ENCODE measurements around the gene CBLN3. TPM values are rescaled to one million over a fixed set of nuclear protein-coding genes. Genes with fewer than 3 reads are reported as not detected.

Gene CBLN3
- total and polyA plus RNA-seq, 11 donors: 0.38 to 4.9 (median 0.80) TPM

DNA sequence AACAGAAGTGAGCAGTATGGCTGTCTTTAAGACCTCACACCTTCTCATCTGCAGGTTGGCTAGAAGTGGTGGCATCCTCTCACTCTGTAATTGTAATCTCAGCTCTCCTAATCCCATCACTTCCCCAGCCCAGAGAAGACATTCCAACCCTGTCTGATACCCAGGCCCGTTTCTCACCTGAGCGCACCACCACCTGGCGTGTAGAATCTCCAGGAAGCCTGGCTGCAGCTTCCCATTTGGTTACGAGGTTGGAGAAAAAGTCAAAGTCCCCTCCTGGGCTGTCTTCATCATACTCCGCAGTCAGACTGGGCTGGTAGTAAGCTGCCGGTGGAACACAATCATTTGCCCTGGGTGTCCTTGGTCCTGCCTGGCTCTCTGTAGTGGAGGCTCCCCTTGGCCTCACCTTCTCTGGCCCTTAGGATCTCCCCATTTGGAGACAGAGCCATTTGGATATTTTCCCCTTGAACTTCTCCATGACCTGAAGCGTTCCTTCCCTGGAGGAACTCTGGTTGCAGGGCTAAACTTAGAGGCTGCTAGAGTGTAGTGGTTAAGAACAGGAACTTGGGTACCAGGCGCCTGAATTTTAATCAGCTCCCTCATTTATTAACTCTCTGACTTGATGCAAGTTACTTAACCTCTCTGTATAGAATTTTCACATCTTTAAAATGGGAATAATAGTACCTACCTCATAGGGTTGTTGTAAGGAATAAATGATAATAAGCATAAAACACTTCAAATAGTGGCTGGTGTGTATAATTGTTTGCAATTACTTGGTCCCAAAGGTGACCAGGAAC, 11.3 kb upstream of the CBLN3 start:
- Histone ChIP-seq H3K9me3 (no peaks in the 10 kb centered on the region), H3K27ac (peak overlapping the region in 5 of 12 donors; percentile 94 to 100 (median 99)), H3K36me3 (peaks cover 0 to 58% (median 46%) of the 10 kb centered on the region in 9 donors), H3K4me3 (no peak overlapping the region), H3K27me3 (no peaks in the 10 kb centered on the region), H3K4me1 (peaks cover 0 to 65% (median 54%) of the 10 kb centered on the region in 12 donors)
- intact Hi-C loops (cut with DNase I): no loop called here
- no peak for TF ChIP-seq POLR2A (IDR thresholded peaks at IDR 0.05)
- TF ChIP-seq, protein P1, sequence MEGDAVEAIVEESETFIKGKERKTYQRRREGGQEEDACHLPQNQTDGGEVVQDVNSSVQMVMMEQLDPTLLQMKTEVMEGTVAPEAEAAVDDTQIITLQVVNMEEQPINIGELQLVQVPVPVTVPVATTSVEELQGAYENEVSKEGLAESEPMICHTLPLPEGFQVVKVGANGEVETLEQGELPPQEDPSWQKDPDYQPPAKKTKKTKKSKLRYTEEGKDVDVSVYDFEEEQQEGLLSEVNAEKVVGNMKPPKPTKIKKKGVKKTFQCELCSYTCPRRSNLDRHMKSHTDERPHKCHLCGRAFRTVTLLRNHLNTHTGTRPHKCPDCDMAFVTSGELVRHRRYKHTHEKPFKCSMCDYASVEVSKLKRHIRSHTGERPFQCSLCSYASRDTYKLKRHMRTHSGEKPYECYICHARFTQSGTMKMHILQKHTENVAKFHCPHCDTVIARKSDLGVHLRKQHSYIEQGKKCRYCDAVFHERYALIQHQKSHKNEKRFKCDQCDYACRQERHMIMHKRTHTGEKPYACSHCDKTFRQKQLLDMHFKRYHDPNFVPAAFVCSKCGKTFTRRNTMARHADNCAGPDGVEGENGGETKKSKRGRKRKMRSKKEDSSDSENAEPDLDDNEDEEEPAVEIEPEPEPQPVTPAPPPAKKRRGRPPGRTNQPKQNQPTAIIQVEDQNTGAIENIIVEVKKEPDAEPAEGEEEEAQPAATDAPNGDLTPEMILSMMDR (IDR thresholded peaks at IDR 0.05): no peak
- no peak for ATAC-seq
- DNase-seq: no peak
- 82 to 84% (median 83%) methylated on average over 8 of the region's 8 CpGs for WGBS, 4 donors

DNA sequence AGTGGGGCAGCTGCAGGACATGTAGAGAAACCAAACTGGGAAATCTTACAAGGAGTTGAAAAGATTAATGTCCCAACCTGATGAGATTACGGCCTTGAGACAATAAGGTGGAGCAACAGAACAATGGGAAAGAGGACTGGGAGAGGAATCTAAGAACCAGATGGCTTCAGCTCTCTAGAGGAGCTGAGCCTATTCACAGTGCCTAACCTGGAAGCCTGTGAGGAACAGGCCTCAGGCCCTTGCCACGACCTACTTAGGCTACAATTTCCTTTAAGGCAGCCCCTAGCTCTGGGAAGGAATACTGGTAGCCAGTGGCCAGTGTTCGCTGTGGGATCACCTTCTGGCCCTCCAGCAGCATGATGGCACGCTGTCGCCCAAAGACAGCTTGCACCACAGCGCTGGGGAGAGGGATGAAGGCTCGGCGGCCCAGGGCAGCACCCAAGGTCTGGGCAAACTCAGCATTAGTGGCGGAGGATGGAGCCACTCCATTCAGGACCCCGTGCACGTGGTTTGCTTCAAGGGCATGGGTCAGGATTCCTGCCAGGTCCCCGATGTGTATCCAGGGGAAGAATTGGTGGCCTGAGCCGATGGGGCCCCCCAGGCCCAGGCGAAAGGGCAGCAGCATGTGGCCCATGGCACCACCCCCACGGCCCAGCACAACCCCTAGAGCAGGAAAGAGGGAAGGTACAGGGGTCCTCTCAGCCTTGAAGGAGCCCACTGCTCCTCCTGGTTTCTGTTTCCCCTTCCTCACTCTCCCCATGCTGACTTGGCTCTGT, 10.6 kb upstream of the CBLN3 start:
- no peaks in the 10 kb centered on the region for H3K27me3 ChIP-seq
- intact Hi-C loops (cut with DNase I): loop anchor here in 8 of 10 donors (5.0 to 10.0 kb wide), 5 partner anchors 108 to 208 kb away; partner anchors contain the start of genes TINF2 (in 5 of the 8), GMPR2 (in 1 of the 8), LTB4R (in 1 of the 8) and LTB4R2 (in 1 of the 8)
- no peak for ATAC-seq
- peak overlapping the region in 4 of 12 donors; percentile 4 to 99 (median 15) for H3K27ac ChIP-seq
- H3K4me1 ChIP-seq: peaks cover 0 to 70% (median 57%) of the 10 kb centered on the region in 12 donors
- H3K4me3 ChIP-seq: no peak overlapping the region
- no peak for DNase-seq
- H3K9me3 ChIP-seq: no peaks in the 10 kb centered on the region
- 61 to 75% (median 72%) methylated on average over 12 to 15 of the region's 15 CpGs for WGBS, 4 donors
- TF ChIP-seq, protein P1 (IDR thresholded peaks at IDR 0.05): no peak
- no peak for TF ChIP-seq POLR2A (IDR thresholded peaks at IDR 0.05)
- peaks cover 0 to 64% (median 54%) of the 10 kb centered on the region in 9 donors for H3K36me3 ChIP-seq

GRCh38 chr14:24439257-24439656, 9.8 kb upstream of the CBLN3 start:
- no peak for DNase-seq
- peaks cover 0 to 75% (median 57%) of the 10 kb centered on the region in 12 donors for H3K4me1 ChIP-seq
- WGBS, 4 donors: 31 to 51% (median 46%) methylated on average over 1 of the region's 1 CpG
- no peaks in the 10 kb centered on the region for H3K9me3 ChIP-seq
- ATAC-seq: no peak
- H3K27ac ChIP-seq: peak overlapping the region in 1 of 12 donors; percentile 7
- no peak overlapping the region for H3K4me3 ChIP-seq
- TF ChIP-seq POLR2A (IDR thresholded peaks at IDR 0.05): no peak
- TF ChIP-seq, protein P1 (IDR thresholded peaks at IDR 0.05): no peak
- intact Hi-C loops (cut with DNase I): loop anchor here in 8 of 10 donors (5.0 to 10.0 kb wide), 5 partner anchors 107 to 207 kb away; partner anchors contain the start of genes TINF2 (in 5 of the 8), GMPR2 (in 1 of the 8), LTB4R (in 1 of the 8) and LTB4R2 (in 1 of the 8)
- H3K36me3 ChIP-seq: peaks cover 0 to 72% (median 60%) of the 10 kb centered on the region in 9 donors
- H3K27me3 ChIP-seq: no peaks in the 10 kb centered on the region
